Parietal lobe (tissue), 1 donor: ENCODE data around the gene ZFP37. TPM values are rescaled to one million over a fixed set of nuclear protein-coding genes. Genes with fewer than 3 reads are reported as not detected.

Source experiments
- total RNA-seq: library from RNA; depleted of rRNA; stranded (reverse); fragments of >200 nt; gene quantifications from one replicate; pipeline ENCODE4 v1.2.3, GENCODE V29; 2014

The ZFP37 gene
- 30.7 TPM for total RNA-seq

GRCh38 chr9:113056191-113057106 is at the start of gene ZFP37:
ZFP37 (minus strand) TSS chr9:113056724; CDS start chr9:113056688, 36 bp downstream.

GRCh38 chr9:113011911-113012381 is 44.6 kb downstream of the ZFP37 start, which contains the start of gene ZNF883:
ZNF883 (minus strand) TSS chr9:113012192.

Other genes with a start within 250 kb of the ZFP37 start
- gene SLC46A2, start 165.8 kb downstream of the ZFP37 start, total RNA-seq: not detected
- gene ZNF883, start 44.5 kb downstream of the ZFP37 start, total RNA-seq: 75.4 TPM
- gene SLC31A2, start 94.3 kb upstream of the ZFP37 start, total RNA-seq: 4.7 TPM
- 31.9 TPM for gene FKBP15, start 164.6 kb upstream of the ZFP37 start, total RNA-seq
- gene SLC31A1, start 164.8 kb upstream of the ZFP37 start, total RNA-seq: 10.6 TPM
- gene CDC26, start 218.8 kb upstream of the ZFP37 start, total RNA-seq: 11.3 TPM
- 26.0 TPM for gene PRPF4, start 218.9 kb upstream of the ZFP37 start, total RNA-seq
- gene RNF183, start 246.7 kb upstream of the ZFP37 start, total RNA-seq: not detected